AG10803 (cell line): Measurements from ENCODE around the gene FBRS.

Source experiments
- DNase-seq: peaks from one replicate; pipeline ENCODE4 v3.0.0; 2010; ENCODE audit warnings: low read depth
- H3K4me3 ChIP-seq: 2 replicates; pipeline ENCODE4 v1.5.1; 2011; ENCODE audit warnings: mild to moderate bottlenecking, low read length, control low read depth
- TF ChIP-seq, protein P1 (sequence below): conservative IDR thresholded peaks from 2 replicates; pipeline ENCODE4 v1.5.1; 2011; ENCODE audit warnings: mild to moderate bottlenecking, low read length, control low read depth, inconsistent platforms

Gene FBRS

GRCh38 chr16:30655815-30656347, 2.4 kb upstream of the FBRS start:
- TF ChIP-seq, protein P1, sequence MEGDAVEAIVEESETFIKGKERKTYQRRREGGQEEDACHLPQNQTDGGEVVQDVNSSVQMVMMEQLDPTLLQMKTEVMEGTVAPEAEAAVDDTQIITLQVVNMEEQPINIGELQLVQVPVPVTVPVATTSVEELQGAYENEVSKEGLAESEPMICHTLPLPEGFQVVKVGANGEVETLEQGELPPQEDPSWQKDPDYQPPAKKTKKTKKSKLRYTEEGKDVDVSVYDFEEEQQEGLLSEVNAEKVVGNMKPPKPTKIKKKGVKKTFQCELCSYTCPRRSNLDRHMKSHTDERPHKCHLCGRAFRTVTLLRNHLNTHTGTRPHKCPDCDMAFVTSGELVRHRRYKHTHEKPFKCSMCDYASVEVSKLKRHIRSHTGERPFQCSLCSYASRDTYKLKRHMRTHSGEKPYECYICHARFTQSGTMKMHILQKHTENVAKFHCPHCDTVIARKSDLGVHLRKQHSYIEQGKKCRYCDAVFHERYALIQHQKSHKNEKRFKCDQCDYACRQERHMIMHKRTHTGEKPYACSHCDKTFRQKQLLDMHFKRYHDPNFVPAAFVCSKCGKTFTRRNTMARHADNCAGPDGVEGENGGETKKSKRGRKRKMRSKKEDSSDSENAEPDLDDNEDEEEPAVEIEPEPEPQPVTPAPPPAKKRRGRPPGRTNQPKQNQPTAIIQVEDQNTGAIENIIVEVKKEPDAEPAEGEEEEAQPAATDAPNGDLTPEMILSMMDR, result no peak
- H3K4me3 ChIP-seq, result no peak overlapping the region
- DNase-seq, result no peak

DNA sequence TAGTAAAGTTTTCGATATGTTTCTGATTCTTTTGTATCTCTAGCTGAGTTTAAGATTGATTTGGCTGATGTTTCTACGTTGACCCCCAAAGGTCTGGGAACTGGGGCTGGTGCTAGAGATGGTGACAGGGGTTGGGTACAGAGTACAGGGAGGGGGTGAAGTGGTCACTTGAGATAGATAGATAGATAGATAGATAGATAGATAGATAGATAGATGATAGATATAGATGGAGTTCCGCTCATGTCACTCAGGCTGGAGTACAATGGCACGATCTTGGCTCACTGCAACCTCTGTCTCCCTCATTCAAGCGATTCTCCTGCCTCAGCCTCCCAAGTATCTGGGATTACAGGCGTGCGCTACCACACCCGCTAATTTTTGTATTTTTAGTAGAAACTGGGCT, 1.8 kb upstream of the FBRS start:
- DNase-seq, result no peak
- TF ChIP-seq, protein P1, result no peak
- H3K4me3 ChIP-seq, result no peak overlapping the region

GRCh38 chr16:30656974-30657865, 1.0 kb upstream of the FBRS start:
- TF ChIP-seq, protein P1, result no peak
- no peak for DNase-seq
- H3K4me3 ChIP-seq, result peak overlapping the region; percentile 64

GRCh38 chr16:30658731-30659506, 688 bp downstream of the FBRS start:
- TF ChIP-seq, protein P1, result no peak
- DNase-seq, result peak; percentile 98
- peak overlapping the region; percentile 92 for H3K4me3 ChIP-seq

DNA sequence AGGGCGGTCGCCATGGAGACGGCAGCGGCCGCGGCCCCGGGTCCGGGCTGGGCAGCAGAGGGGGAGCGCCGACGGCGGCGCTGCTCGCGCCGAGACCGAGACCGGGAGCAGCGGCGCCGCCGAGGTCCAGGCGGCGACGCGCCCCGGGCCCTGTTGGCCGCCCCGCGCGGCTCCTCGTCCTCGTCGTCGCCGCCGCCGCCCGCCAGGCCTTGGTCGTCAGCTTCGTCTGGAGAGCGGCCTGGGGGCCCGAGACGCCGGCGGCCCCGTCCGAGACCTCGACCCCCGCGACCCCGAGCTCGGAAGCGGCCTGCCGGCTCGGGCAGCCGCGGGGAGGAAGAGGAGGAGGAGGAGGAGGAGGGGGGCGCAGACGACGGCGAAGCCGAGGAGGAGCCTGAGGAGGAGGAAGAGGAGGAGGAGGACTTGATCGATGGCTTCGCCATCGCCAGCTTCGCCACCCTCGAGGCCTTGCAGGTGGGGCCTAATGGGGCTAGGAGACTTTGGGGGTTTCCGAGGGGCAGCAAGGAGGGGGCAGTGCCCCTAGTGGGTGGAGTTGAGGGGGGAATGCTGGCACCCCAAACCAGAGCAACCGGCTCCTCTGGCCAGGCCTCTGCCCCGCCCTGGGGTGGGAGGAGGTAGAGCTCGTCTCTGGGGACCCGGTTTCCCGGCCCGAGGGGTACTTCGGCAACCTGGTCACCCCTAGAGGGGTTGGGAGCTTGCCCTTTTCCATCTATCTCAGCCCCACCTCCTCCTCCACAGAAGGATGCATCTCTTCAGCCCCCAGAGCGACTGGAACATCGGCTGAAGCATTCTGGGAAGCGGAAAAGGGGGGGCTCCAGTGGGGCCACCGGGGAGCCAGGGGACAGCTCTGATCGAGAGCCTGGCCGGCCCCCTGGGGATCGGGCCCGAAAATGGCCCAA, 1.5 kb downstream of the FBRS start:
- peak overlapping the region; percentile 92 for H3K4me3 ChIP-seq
- TF ChIP-seq, protein P1, result peak; percentile 8; the same call in 1 of the 2 replicates
- DNase-seq, result peak; percentile 28

DNA sequence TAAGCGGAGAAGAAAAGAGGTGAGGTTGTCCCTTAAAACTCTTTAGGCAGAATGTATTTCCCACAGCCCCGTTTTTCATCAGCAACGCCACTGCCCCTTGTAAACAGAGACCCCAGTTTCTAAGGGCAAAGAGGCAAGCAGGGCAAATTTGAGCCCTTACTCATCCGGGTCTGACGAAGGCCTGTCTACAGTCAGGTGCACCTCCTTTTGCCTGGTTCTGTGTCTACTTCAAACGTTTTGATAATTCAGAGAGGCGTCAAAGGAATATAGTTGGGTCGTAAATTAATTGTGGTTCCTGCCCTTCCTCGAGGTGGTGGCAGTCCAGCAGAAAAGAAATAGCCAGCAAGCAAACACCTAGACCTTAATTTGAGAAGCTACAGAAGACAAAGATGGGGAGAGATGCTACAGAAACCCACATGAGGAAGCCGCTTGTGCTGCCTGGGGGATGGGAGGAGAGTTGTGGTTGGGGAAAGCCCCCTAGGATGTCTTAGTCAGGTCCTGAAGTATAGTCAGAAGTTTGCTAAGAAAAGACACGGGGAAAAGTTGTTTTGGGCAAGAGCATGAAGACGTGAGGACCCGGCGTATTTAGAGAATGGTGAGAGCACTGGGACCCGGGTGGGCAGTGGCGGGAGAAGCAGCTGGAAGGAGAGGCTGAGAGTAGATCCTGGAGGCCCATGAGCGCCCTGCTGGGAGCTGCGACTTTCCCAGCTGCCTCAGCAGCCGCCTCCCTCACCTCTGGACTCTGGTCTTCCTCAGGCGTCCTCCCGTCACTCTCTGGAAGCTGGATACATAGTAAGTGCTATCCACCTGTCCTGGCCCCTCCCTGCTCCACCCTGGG, 2.4 kb downstream of the FBRS start:
- no peak for DNase-seq
- TF ChIP-seq, protein P1, result no peak
- H3K4me3 ChIP-seq, result peak overlapping the region; percentile 92
